ENCODE data around the gene DHRS3.

DNA sequence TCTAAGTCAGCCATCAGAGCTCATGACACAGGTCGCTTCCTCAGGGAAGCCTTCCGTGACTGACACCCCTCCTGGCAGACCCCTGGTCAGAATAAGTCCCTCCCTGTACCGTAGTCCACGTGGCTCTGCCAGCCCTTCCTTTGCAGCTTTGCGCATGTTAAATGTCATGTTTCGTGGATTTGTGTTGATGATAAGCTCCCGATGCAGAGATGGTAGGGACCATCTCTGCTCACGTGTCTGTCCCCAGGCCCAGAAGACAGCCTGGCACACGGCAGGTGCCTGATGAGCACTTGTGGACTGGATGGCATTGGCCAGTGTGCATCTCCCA, 75.9 kb downstream of the DHRS3 start:
- no peak for TF ChIP-seq SIN3A (IDR thresholded peaks at IDR 0.05; ENCODE audit: borderline replicate concordance, insufficient read depth, low read length)
- TF ChIP-seq, protein P1, sequence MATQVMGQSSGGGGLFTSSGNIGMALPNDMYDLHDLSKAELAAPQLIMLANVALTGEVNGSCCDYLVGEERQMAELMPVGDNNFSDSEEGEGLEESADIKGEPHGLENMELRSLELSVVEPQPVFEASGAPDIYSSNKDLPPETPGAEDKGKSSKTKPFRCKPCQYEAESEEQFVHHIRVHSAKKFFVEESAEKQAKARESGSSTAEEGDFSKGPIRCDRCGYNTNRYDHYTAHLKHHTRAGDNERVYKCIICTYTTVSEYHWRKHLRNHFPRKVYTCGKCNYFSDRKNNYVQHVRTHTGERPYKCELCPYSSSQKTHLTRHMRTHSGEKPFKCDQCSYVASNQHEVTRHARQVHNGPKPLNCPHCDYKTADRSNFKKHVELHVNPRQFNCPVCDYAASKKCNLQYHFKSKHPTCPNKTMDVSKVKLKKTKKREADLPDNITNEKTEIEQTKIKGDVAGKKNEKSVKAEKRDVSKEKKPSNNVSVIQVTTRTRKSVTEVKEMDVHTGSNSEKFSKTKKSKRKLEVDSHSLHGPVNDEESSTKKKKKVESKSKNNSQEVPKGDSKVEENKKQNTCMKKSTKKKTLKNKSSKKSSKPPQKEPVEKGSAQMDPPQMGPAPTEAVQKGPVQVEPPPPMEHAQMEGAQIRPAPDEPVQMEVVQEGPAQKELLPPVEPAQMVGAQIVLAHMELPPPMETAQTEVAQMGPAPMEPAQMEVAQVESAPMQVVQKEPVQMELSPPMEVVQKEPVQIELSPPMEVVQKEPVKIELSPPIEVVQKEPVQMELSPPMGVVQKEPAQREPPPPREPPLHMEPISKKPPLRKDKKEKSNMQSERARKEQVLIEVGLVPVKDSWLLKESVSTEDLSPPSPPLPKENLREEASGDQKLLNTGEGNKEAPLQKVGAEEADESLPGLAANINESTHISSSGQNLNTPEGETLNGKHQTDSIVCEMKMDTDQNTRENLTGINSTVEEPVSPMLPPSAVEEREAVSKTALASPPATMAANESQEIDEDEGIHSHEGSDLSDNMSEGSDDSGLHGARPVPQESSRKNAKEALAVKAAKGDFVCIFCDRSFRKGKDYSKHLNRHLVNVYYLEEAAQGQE (IDR thresholded peaks at IDR 0.05; ENCODE audit: insufficient read depth in 1 of 2, low read depth in 2 of 2, low read length in 2 of 2), result no peak
- no peak for TF ChIP-seq POLR2AphosphoS5 (IDR thresholded peaks at IDR 0.05; ENCODE audit: low read depth, low read length)
